Mesothelial cell of epicardium (in vitro differentiated cells): Measurements from ENCODE around the gene CELF1. TPM values are rescaled to one million over a fixed set of nuclear protein-coding genes. Genes with fewer than 3 reads are reported as not detected.

ENCODE experiments used
- DNase-seq, 2 experiments: peaks; one replicate each; pipeline ENCODE4 v3.0.0; 2021; ENCODE audit warnings: low spot score in 2 of 2; ENCODE audit not compliant: unreplicated experiment in 2 of 2
- H3K27ac Mint-ChIP-seq: 2 replicates; pipeline ENCODE4 v1.8.0; 2021; ENCODE audit warnings: mixed read lengths
- H3K27me3 Mint-ChIP-seq: 2 replicates; pipeline ENCODE4 v1.8.0; 2021; ENCODE audit warnings: low read depth, mixed read lengths
- H3K36me3 Mint-ChIP-seq: 2 replicates; pipeline ENCODE4 v1.8.0; 2021; ENCODE audit warnings: mixed read lengths
- H3K4me1 Mint-ChIP-seq: 2 replicates; pipeline ENCODE4 v1.8.0; 2021; ENCODE audit warnings: mixed read lengths
- H3K4me3 Mint-ChIP-seq: 2 replicates; pipeline ENCODE4 v1.8.0; 2021; ENCODE audit warnings: mild to moderate bottlenecking, moderate library complexity, mixed read lengths
- H3K9me3 Mint-ChIP-seq: 2 replicates; pipeline ENCODE4 v1.8.0; 2021; ENCODE audit warnings: mixed read lengths
- total RNA-seq: library from RNA; stranded (reverse); gene quantifications from 3 replicates; pipeline ENCODE4 v1.2.1, GENCODE V29; 2021
- TF ChIP-seq, protein P1 (sequence below): fragments of 200-600 bp; sonication (generic); IDR thresholded peaks from one replicate; pipeline ENCODE4 v1.5.0; 2021; ENCODE audit warnings: antibody characterized with exemption; ENCODE audit not compliant: unreplicated experiment

The CELF1 gene
- total RNA-seq, 1 donor from 2014 or later: 123 TPM

DNA sequence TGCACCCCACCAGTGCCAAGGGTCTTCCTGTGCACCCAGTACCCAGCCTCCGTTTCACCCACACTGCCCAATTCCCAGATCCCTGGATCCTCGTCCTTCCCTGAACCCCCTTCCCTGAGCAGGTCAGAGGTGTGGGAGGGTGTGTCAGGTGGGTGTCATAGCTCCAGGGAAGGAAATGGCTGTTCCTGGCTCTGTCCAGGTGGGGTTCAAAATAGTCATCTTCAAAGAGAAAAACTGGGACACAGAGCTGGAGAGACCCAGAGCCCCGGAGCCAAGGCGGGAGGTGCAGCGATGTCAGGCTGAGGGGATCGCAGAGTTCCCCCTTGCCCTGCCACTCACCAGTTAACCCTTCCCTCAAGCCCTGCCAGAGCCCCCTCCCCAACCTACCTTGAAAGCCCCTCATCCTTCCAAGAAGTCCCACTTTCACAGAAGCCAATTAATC, 40.6 kb upstream of the CELF1 start:
- Mint-ChIP-seq H3K27me3 (peaks cover 43% of the 10 kb centered on the region), H3K27ac (no peak overlapping the region), H3K9me3 (no peaks in the 10 kb centered on the region), H3K4me3 (peak overlapping the region; percentile 63), H3K4me1 (peaks cover 12% of the 10 kb centered on the region), H3K36me3 (no peaks in the 10 kb centered on the region)
- TF ChIP-seq, protein P1, sequence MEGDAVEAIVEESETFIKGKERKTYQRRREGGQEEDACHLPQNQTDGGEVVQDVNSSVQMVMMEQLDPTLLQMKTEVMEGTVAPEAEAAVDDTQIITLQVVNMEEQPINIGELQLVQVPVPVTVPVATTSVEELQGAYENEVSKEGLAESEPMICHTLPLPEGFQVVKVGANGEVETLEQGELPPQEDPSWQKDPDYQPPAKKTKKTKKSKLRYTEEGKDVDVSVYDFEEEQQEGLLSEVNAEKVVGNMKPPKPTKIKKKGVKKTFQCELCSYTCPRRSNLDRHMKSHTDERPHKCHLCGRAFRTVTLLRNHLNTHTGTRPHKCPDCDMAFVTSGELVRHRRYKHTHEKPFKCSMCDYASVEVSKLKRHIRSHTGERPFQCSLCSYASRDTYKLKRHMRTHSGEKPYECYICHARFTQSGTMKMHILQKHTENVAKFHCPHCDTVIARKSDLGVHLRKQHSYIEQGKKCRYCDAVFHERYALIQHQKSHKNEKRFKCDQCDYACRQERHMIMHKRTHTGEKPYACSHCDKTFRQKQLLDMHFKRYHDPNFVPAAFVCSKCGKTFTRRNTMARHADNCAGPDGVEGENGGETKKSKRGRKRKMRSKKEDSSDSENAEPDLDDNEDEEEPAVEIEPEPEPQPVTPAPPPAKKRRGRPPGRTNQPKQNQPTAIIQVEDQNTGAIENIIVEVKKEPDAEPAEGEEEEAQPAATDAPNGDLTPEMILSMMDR: no peak
- DNase-seq: no peak

DNA sequence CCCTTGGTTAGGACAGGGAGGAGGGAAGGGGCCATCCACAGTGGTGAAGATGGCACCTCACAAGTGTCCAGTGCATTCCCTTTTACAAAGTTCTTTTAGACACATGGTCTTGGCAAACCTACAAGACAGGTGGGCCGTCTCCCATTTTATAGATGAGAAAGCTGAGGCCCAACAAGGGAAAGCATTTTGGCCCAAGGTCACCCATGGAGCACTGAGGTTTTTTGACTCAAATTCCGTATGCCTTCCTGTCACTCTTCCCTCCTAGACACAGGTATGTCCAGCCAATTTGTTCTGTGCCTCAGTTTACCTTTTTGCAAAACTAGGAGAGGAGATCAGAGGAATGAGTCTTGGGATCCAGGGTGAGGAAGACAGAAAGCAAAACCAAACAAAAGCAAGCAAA, 40.0 kb upstream of the CELF1 start:
- Mint-ChIP-seq H3K4me3 (peak overlapping the region; percentile 63), H3K9me3 (no peaks in the 10 kb centered on the region), H3K27ac (no peak overlapping the region), H3K27me3 (peaks cover 43% of the 10 kb centered on the region), H3K4me1 (peaks cover 12% of the 10 kb centered on the region), H3K36me3 (no peaks in the 10 kb centered on the region)
- DNase-seq: no peak
- TF ChIP-seq, protein P1: no peak

DNA sequence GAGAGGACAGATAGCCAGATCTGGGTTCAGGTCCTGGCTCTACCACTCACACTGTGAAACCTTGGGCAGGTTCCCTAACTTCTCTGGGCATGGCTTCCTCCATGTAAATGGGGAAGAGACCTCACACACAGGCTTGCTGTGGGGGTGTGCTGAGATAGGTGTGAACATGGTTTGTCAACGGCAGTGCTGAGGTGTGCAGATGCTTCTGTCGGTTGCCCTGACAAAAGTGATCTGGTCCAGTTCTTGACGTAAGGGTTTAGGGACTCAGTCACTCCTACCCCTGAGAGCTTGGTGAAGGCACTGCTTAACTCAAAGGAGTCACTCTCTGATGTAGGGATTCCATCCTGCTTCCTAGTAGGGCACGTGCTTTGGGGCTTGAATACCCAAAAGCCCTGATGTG, 39.3 kb upstream of the CELF1 start:
- no peaks in the 10 kb centered on the region for H3K9me3 Mint-ChIP-seq
- TF ChIP-seq, protein P1: no peak
- no peak overlapping the region for H3K27ac Mint-ChIP-seq
- peaks cover 43% of the 10 kb centered on the region for H3K27me3 Mint-ChIP-seq
- peak overlapping the region; percentile 63 for H3K4me3 Mint-ChIP-seq
- H3K36me3 Mint-ChIP-seq: no peaks in the 10 kb centered on the region
- H3K4me1 Mint-ChIP-seq: peaks cover 12% of the 10 kb centered on the region
- no peak for DNase-seq

DNA sequence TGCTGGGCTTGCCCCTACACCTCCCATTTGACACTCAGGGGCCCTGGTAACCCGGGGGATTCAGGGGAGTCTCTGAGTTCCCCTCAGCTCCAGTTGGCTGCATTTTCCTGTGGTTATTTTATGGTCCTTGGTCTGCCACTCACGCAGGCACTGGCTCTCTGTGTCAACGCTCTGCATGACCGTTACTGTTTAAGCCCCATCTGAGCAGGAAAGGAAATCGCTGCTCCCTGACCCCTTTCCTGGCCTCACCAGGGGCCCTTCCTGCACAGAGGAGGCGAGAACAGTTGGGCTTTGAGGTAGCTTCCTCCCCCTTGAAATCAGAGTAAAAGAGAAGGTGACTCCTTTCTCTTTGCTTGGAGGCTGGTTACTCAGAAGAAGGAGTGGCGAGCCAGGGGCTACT, 38.8 kb upstream of the CELF1 start:
- H3K27me3 Mint-ChIP-seq: peaks cover 43% of the 10 kb centered on the region
- no peaks in the 10 kb centered on the region for H3K9me3 Mint-ChIP-seq
- no peak overlapping the region for H3K27ac Mint-ChIP-seq
- DNase-seq: no peak
- TF ChIP-seq, protein P1: no peak
- no peak overlapping the region for H3K4me3 Mint-ChIP-seq
- no peaks in the 10 kb centered on the region for H3K36me3 Mint-ChIP-seq
- H3K4me1 Mint-ChIP-seq: peaks cover 12% of the 10 kb centered on the region

DNA sequence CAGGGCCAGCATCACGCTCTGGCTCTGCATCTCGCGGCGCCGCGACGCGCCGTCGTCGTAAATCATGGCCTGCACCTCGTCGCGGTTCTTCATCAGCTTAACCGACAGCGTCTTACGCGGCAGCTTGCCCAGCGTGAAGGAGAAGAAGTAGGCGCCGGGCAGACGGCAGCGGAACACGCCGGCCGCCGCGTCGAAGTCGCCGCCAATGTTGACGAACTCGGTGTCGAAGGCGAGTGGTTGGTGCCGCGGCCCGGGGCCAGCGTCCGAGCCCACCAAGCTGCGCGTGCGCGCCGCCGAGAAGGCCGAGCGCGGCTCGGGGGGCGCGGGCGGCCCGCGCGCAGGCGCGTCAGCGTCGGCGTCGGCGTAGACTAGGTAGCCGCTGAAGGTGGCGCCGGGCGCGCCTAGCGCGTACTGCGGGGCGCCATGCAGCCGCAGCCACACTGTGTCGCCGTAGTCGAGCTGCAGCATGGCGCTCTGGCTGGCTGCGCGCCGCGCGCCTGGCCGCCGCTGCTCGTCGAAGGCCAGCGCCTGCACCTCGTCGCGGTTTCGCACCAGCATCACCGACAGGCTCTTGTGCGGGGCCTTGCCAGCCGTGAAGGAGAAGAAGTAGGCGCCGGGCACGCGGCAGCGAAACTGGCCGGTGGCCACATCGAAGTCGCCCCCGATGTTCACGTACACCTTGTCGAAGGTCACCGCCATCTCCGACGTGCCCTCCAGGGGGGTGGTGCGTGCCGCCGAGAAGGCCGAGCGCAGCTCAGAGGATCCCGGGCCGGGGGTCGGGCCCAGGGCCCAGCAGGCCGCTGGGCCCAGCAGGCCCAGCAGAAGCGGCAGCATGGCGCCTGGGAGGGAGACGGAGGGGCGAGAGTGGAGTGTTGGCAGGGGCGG, 37.3 kb upstream of the CELF1 start:
- H3K27ac Mint-ChIP-seq: no peak overlapping the region
- no peak for DNase-seq
- H3K27me3 Mint-ChIP-seq: peaks cover 34% of the 10 kb centered on the region
- TF ChIP-seq, protein P1: no peak
- no peaks in the 10 kb centered on the region for H3K36me3 Mint-ChIP-seq
- no peaks in the 10 kb centered on the region for H3K9me3 Mint-ChIP-seq
- H3K4me3 Mint-ChIP-seq: no peak overlapping the region
- peaks cover 12% of the 10 kb centered on the region for H3K4me1 Mint-ChIP-seq
